ENCODE measurements around the gene TNXB.
"Not testable (repeated sequence)": the region's sequence is repeated elsewhere in the genome, so short reads cannot be mapped to it uniquely, and the experiment has no call there.

Gene TNXB

GRCh38 chr6:32038878-32039277 lies 70.3 kb downstream of the TNXB start:
- not testable (repeated sequence) for DNase-seq

GRCh38 chr6:32037598-32038524 lies 71.3 kb downstream of the TNXB start, which contains the start of gene CYP21A2:
Gene CYP21A2 (plus strand): TSS chr6:32038415. CDS start chr6:32038423, 8 bp downstream.
- not testable (repeated sequence) for DNase-seq

DNA sequence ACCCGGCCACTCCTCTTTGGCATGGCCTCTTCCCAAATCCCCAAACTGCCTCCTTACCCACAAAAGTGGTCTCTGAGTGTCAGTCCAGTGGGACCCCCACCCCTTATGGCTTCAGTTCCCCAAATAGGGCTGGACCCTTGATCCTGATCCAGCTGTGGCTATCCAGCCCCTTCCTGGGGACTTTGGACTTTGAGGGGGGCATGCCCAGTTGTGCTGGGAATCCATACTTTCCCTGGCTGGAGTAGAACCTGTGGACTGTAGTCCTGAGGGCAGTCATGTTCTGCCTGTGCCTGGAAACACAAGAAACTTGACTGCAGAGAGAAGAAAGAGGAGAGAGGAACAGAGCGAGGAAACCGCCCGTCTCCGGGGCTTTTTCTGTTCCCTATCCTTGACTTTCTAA lies 72.0 kb downstream of the TNXB start:
- not testable (repeated sequence) for DNase-seq

DNA sequence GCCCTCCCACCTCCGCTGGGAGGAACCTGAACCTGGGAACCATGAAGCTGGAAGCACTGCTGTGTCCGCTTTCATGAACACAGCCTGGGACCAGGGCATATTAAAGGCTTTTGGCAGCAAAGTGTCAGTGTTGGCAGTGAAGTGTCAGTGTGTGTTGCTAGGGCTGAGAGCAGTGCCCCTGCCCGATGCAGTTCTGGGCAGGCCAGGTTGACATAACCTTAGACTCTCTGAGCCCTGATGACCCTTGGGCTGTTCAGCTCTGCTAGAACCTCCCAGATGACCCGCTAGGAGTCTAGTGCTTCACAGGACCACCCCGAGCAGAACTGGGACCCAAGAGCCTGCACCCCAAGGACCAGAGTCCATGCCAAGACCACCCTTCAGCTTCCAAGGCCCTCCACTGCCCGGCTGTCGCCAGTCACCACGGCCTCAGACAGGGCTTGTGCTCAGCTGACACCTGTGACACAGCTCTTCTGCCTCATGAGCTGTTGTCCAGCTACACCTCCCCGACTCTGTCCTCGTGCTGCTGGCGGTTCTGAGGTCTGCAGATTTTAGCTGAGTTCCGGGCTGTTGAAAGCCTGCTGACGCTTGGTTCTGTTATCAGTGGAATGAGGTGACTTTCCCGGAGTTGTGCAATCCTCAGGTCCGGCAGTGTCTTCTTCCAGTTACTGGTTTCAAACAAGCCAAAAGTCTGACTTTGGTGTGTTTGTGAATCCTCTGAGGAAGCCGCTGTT lies 73.7 kb downstream of the TNXB start:
- DNase-seq: not testable (repeated sequence)

GRCh38 chr6:32029553-32029952 lies 79.6 kb downstream of the TNXB start:
- not testable (repeated sequence) for DNase-seq

GRCh38 chr6:32028631-32029030 lies 80.5 kb downstream of the TNXB start:
- not testable (repeated sequence) for DNase-seq

DNA sequence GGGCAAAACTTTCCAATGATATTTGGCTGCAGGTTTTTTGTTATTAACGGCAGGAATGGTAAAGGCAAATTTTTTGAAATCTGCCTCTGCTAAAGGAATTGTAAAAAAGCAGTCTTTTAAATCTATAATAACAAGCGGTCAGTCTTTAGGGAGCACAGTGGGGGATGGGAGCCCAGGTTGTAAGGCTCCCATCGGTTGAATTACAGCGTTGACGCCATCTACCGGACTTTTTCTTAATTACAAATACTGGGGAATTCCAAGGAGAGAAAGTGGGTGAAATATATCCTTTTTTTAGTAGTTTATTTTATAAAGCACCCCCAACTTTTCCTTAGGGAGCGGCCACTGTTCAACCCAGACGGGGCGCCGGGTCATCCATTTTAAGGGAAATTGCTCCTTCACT lies 87.0 kb downstream of the TNXB start:
- DNase-seq: not testable (repeated sequence)

DNA sequence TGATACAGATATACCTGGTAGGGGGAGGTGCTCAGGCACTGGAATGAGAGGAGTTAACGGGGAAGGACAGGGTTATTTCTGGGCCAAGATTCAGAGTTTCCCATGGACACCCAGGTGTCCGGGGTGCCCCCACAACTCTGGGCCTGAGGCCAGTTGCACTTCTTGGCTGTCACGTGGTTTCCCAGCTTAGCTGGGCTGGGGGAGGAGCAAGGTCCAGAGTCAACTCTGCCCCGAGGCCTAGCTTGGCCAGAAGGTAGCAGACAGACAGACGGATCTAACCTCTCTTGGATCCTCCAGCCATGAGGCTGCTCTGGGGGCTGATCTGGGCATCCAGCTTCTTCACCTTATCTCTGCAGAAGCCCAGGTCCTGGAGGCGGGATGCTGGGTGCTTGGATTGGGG lies 94.6 kb downstream of the TNXB start, which contains the start of gene C4B:
C4B (plus strand) TSS at position 249 of the 400 bp plus-strand sequence; CDS start at position 300, 51 bp downstream.
- DNase-seq: not testable (repeated sequence)

DNA sequence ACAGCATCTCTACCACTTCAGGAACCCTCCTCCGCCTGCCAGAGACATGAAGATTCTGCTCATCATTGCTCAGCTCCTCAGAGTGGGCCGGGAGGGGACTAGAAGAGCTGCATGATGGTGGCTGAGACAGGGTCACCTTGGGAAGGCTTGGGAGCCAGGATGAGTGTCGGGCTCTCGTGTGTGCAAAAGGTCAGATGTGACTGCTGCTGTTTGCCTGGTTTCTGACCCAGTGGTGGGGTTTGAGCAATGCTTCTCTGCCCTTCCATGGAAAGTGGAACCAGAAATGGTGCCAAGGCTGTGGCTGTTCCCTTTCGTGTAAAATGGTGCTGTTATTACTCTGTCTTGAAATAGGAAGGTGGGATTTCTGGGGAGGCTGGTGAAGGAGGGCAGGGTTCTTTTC lies 95.4 kb downstream of the TNXB start:
- not testable (repeated sequence) for DNase-seq

GRCh38 chr6:32012941-32013617 lies 96.1 kb downstream of the TNXB start:
- DNase-seq: not testable (repeated sequence)

DNA sequence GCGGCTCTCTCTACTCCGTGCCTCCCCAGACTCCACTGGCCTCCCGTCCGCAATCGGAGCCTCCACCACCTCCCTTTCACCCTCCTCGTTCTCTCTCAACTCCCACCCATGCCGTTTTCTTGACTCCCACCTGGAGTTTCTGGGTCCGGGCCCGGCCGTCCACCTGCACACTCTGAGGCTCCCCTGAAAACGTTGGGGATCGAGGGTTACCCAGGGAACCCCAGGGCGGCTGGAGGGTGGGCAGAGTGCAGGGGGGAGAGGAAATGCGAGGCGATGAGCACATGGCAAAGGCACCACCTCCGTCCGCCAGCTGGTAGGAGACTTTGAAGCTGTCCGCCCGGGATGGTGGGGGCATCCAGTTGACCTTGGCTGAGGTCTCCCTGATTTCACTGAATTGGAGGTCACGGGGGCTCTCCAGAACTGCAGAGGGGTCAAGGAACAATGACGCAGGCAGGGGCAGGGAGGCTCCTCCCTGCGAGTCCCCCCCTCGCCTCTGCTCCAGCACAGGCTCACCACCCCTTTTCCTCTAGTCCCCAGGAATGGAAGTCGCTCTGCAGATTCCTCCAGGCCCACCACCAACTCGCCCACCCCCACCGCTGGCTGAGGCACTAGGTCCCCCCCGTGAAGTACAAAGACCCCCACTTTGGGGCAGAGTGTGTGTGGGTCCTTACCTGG lies 98.1 kb downstream of the TNXB start:
- not testable (repeated sequence) for DNase-seq

DNA sequence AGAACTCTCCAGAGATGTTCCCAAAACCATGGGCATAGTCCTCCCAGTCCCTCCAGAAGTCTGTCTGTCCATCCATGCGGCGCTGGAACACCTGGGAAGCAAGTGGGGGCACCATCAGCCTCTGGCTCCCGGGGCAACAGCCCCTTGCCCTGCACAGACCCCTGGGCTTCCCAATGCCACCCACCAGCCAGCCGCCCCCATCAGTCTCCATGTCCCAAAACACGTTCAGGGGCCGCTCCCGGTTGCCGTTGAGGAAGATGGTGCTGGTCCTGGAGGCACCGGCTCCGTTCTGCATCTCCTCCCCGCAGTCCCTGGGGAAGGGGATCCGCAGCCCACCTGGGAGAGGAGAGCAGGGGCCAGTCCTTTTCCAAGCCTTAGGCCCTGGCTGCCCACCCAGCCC lies 99.6 kb downstream of the TNXB start:
- DNase-seq: not testable (repeated sequence)

- DNase-seq: not testable (repeated sequence)
Observed at GRCh38 chr6:32008616-32009015, 100.5 kb downstream of the TNXB start.

DNA sequence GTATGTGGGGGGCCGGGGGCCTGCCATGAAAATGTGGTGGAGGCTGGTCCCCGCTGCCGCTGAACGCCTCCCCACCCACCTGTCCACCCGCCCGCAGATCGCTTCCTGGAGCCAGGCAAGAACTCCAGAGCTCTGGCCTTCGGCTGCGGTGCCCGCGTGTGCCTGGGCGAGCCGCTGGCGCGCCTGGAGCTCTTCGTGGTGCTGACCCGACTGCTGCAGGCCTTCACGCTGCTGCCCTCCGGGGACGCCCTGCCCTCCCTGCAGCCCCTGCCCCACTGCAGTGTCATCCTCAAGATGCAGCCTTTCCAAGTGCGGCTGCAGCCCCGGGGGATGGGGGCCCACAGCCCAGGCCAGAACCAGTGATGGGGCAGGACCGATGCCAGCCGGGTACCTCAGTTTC lies 101.1 kb downstream of the TNXB start:
- not testable (repeated sequence) for DNase-seq

DNA sequence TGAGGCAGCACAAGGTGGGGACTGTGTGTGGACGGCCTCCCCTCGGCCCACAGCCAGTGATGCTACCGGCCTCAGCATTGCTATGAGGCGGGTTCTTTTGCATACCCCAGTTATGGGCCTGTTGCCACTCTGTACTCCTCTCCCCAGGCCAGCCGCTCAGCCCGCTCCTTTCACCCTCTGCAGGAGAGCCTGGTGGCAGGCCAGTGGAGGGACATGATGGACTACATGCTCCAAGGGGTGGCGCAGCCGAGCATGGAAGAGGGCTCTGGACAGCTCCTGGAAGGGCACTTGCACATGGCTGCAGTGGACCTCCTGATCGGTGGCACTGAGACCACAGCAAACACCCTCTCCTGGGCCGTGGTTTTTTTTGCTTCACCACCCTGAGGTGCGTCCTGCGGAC lies 102.1 kb downstream of the TNXB start:
- not testable (repeated sequence) for DNase-seq

DNA sequence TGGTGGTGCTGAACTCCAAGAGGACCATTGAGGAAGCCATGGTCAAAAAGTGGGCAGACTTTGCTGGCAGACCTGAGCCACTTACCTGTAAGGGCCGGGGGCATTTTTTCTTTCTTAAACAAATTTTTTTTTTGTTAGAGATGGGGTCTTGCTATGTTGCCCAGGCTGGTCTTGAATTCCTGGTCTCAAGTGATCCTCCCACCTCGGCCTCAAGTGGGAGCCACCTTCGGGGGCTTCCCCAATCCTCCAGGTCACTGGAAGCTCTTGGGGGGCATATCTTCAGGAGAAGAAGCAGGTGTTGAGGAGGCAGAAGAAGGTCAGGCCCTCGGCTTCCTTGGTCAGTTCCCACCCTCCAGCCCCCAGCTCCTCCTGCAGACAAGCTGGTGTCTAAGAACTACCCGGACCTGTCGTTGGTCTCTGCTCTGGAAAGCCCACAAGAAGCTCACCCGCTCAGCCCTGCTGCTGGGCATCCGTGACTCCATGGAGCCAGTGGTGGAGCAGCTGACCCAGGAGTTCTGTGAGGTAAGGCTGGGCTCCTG lies 103.1 kb downstream of the TNXB start:
- DNase-seq: not testable (repeated sequence)

GRCh38 chr6:32005538-32005880 lies 103.6 kb downstream of the TNXB start:
- not testable (repeated sequence) for DNase-seq

- not testable (repeated sequence) for DNase-seq
Observed at GRCh38 chr6:32004864-32005537, 104.1 kb downstream of the TNXB start.

- not testable (repeated sequence) for DNase-seq
Observed at GRCh38 chr6:32004393-32004792, 104.7 kb downstream of the TNXB start.

- DNase-seq: not testable (repeated sequence)
Observed at GRCh38 chr6:32003301-32003700, 105.8 kb downstream of the TNXB start.

DNA sequence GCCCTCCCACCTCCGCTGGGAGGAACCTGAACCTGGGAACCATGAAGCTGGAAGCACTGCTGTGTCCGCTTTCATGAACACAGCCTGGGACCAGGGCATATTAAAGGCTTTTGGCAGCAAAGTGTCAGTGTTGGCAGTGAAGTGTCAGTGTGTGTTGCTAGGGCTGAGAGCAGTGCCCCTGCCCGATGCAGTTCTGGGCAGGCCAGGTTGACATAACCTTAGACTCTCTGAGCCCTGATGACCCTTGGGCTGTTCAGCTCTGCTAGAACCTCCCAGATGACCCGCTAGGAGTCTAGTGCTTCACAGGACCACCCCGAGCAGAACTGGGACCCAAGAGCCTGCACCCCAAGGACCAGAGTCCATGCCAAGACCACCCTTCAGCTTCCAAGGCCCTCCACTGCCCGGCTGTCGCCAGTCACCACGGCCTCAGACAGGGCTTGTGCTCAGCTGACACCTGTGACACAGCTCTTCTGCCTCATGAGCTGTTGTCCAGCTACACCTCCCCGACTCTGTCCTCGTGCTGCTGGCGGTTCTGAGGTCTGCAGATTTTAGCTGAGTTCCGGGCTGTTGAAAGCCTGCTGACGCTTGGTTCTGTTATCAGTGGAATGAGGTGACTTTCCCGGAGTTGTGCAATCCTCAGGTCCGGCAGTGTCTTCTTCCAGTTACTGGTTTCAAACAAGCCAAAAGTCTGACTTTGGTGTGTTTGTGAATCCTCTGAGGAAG lies 106.4 kb downstream of the TNXB start:
- not testable (repeated sequence) for DNase-seq

Data from right forelimb (tissue), 1 donor.